Trophoblast cell (in vitro differentiated cells and primary cell): ENCODE measurements around the gene CAPZB.

Experiments used
- DNase-seq, 2 donors: peaks; one replicate each; pipeline ENCODE4 v3.0.0-alpha.2; 2016
- H2AFZ ChIP-seq: 2 replicates; pipeline ENCODE4 v1.6.1; 2013; ENCODE audit warnings: low read length, moderate library complexity, mild to moderate bottlenecking; ENCODE audit not compliant: insufficient read depth, poor library complexity
- H2AK5ac ChIP-seq: 2 replicates; pipeline ENCODE4 v1.6.1; 2013; ENCODE audit warnings: mild to moderate bottlenecking, low read length
- H2BK120ac ChIP-seq: 2 replicates; pipeline ENCODE4 v1.6.1; 2013; ENCODE audit warnings: low read length, mild to moderate bottlenecking, moderate library complexity; ENCODE audit not compliant: insufficient read depth, poor library complexity
- H2BK12ac ChIP-seq: 2 replicates; pipeline ENCODE4 v1.6.1; 2013; ENCODE audit warnings: mild to moderate bottlenecking, low read length, moderate library complexity
- H2BK5ac ChIP-seq: 2 replicates; pipeline ENCODE4 v1.6.1; 2013; ENCODE audit warnings: low read length, low read depth, moderate library complexity, mild to moderate bottlenecking; ENCODE audit not compliant: poor library complexity
- H3K14ac ChIP-seq: 2 replicates; pipeline ENCODE4 v1.6.1; 2013; ENCODE audit warnings: mild to moderate bottlenecking, low read length
- H3K18ac ChIP-seq: 2 replicates; pipeline ENCODE4 v1.6.1; 2013; ENCODE audit warnings: mild to moderate bottlenecking, low read length
- H3K23ac ChIP-seq: 2 replicates; pipeline ENCODE4 v1.6.1; 2013; ENCODE audit warnings: low read length
- H3K27ac ChIP-seq: 2 replicates; pipeline ENCODE4 v1.5.1; 2013; ENCODE audit warnings: low read depth, mild to moderate bottlenecking, inconsistent platforms, low read length, moderate library complexity
- H3K27me3 ChIP-seq: 2 replicates; pipeline ENCODE4 v1.6.1; 2013; ENCODE audit warnings: inconsistent platforms, mild to moderate bottlenecking, low read length, moderate library complexity; ENCODE audit not compliant: insufficient read depth
- H3K36me3 ChIP-seq, 2 experiments: 1 replicate in 1 of 2; 2 replicates in 1 of 2; pipeline ENCODE4 v1.6.1; 2013; ENCODE audit warnings: low read length in 2 of 2, mild to moderate bottlenecking in 2 of 2, moderate library complexity in 1 of 2; ENCODE audit not compliant: insufficient read depth in 2 of 2, control insufficient read depth in 1 of 2
- H3K4ac ChIP-seq: 2 replicates; pipeline ENCODE4 v1.6.1; 2013; ENCODE audit warnings: low read depth, mild to moderate bottlenecking, low read length, moderate library complexity
- H3K4me1 ChIP-seq, 2 experiments: 1 replicate in 1 of 2; 2 replicates in 1 of 2; pipeline ENCODE4 v1.6.1; 2013; ENCODE audit warnings: low read length in 2 of 2, mild to moderate bottlenecking in 2 of 2, moderate library complexity in 1 of 2; ENCODE audit not compliant: insufficient read depth in 2 of 2, control insufficient read depth in 1 of 2
- H3K4me2 ChIP-seq: 2 replicates; pipeline ENCODE4 v1.6.1; 2013; ENCODE audit warnings: inconsistent platforms, mild to moderate bottlenecking, low read length, moderate library complexity
- H3K4me3 ChIP-seq: 2 replicates; pipeline ENCODE4 v1.5.1; 2013; ENCODE audit warnings: mild to moderate bottlenecking, low read depth, low read length, inconsistent platforms
- H3K79me1 ChIP-seq: one replicate; pipeline ENCODE4 v1.6.1; 2013; ENCODE audit warnings: low read length
- H3K79me2 ChIP-seq: 2 replicates; pipeline ENCODE4 v1.6.1; 2013; ENCODE audit warnings: low read length, mild to moderate bottlenecking; ENCODE audit not compliant: control insufficient read depth, insufficient read depth, poor library complexity
- H3K9ac ChIP-seq: 2 replicates; pipeline ENCODE4 v1.6.1; 2013; ENCODE audit warnings: mild to moderate bottlenecking, low read length
- H3K9me3 ChIP-seq: 2 replicates; pipeline ENCODE4 v1.6.1; 2013; ENCODE audit warnings: low read depth, mild to moderate bottlenecking, control low read depth, inconsistent platforms, low read length; ENCODE audit not compliant: insufficient read depth
- H4K12ac ChIP-seq: 2 replicates; pipeline ENCODE4 v1.6.1; 2013; ENCODE audit warnings: low read depth, mild to moderate bottlenecking, low read length, moderate library complexity
- H4K8ac ChIP-seq: 2 replicates; pipeline ENCODE4 v1.6.1; 2013; ENCODE audit warnings: low read depth, mild to moderate bottlenecking, low read length, moderate library complexity
- H4K91ac ChIP-seq: one replicate; pipeline ENCODE4 v1.6.1; 2013; ENCODE audit warnings: low read depth, mild to moderate bottlenecking, low read length, moderate library complexity
- WGBS: extraction: QIAGEN DNeasy Blood & Tissue Kit; methylation state at CpG from one replicate; pipeline ENCODE4 v1.1.7; 2013; ENCODE audit warnings: missing lambda C conversion rate; ENCODE audit not compliant: insufficient read length, insufficient coverage; ENCODE audit errors: extremely low coverage; 5-methylcytosine and 5-hydroxymethylcytosine counted together

Gene CAPZB

GRCh38 chr1:19317126-19317910 is 168.0 kb downstream of the CAPZB start:
- Histone ChIP-seq H2BK12ac (no peak overlapping the region), H3K4me3 (no peak overlapping the region), H3K4me2 (no peak overlapping the region), H4K12ac (peak overlapping the region; percentile 7), H2AFZ (no peak overlapping the region), H2AK5ac (no peak overlapping the region), H3K79me1 (peaks cover 6% of the 10 kb centered on the region), H2BK5ac (no peak overlapping the region), H3K36me3 (peaks cover 30 to 31% of the 10 kb centered on the region in 2 experiments), H3K27me3 (no peaks in the 10 kb centered on the region), H3K4me1 (peaks cover 21 to 25% of the 10 kb centered on the region in 2 experiments), H2BK120ac (no peak overlapping the region), H3K4ac (no peak overlapping the region), H3K27ac (no peak overlapping the region), H3K79me2 (peaks cover 6% of the 10 kb centered on the region), H4K8ac (no peak overlapping the region), H3K18ac (no peak overlapping the region), H3K9ac (no peak overlapping the region), H3K14ac (no peak overlapping the region), H3K9me3 (no peaks in the 10 kb centered on the region), H3K23ac (no peak overlapping the region), H4K91ac (no peak overlapping the region)
- WGBS: no CpG with 5 or more reads among the region's 13 CpGs
- DNase-seq: no peak

GRCh38 chr1:19315378-19316198 is 169.8 kb downstream of the CAPZB start:
- no CpG with 5 or more reads among the region's 17 CpGs for WGBS
- DNase-seq: no peak
- Histone ChIP-seq H3K27me3 (no peaks in the 10 kb centered on the region), H4K12ac (no peak overlapping the region), H3K4me1 (peaks cover 29 to 33% of the 10 kb centered on the region in 2 experiments), H2AK5ac (no peak overlapping the region), H3K14ac (no peak overlapping the region), H3K9ac (no peak overlapping the region), H2BK120ac (no peak overlapping the region), H3K79me1 (peaks cover 16% of the 10 kb centered on the region), H3K18ac (no peak overlapping the region), H3K9me3 (no peaks in the 10 kb centered on the region), H2BK5ac (no peak overlapping the region), H3K36me3 (peaks cover 24 to 25% of the 10 kb centered on the region in 2 experiments), H2AFZ (no peak overlapping the region), H3K4me2 (no peak overlapping the region), H3K23ac (no peak overlapping the region), H3K79me2 (peaks cover 15% of the 10 kb centered on the region), H4K8ac (no peak overlapping the region), H2BK12ac (no peak overlapping the region), H4K91ac (no peak overlapping the region), H3K4ac (no peak overlapping the region), H3K27ac (no peak overlapping the region), H3K4me3 (no peak overlapping the region)

- H2BK120ac ChIP-seq: no peak overlapping the region
- no CpG with 5 or more reads among the region's 10 CpGs for WGBS
Measured at GRCh38 chr1:19313961-19314882, 171.1 kb downstream of the CAPZB start.

GRCh38 chr1:19313636-19313959 is 171.7 kb downstream of the CAPZB start:
- peaks cover 30 to 34% of the 10 kb centered on the region in 2 experiments for H3K4me1 ChIP-seq
- no peak overlapping the region for H2BK12ac ChIP-seq
- WGBS: no CpG with 5 or more reads among the region's 4 CpGs
- H2AK5ac ChIP-seq: no peak overlapping the region
- no peak overlapping the region for H2AFZ ChIP-seq
- peaks cover 16% of the 10 kb centered on the region for H3K79me1 ChIP-seq
- no peak overlapping the region for H3K14ac ChIP-seq
- H2BK5ac ChIP-seq: no peak overlapping the region
- H3K18ac ChIP-seq: no peak overlapping the region
- no peak overlapping the region for H3K4me3 ChIP-seq
- no peak overlapping the region for H3K27ac ChIP-seq
- no peak overlapping the region for H4K8ac ChIP-seq
- no peak overlapping the region for H3K23ac ChIP-seq
- no peak overlapping the region for H3K4ac ChIP-seq
- no peak overlapping the region for H4K12ac ChIP-seq
- H4K91ac ChIP-seq: no peak overlapping the region
- no peak overlapping the region for H3K9ac ChIP-seq
- H3K27me3 ChIP-seq: no peaks in the 10 kb centered on the region
- no peaks in the 10 kb centered on the region for H3K9me3 ChIP-seq
- H3K4me2 ChIP-seq: no peak overlapping the region
- DNase-seq: no peak
- H3K36me3 ChIP-seq: peaks cover 22 to 24% of the 10 kb centered on the region in 2 experiments
- H2BK120ac ChIP-seq: no peak overlapping the region
- H3K79me2 ChIP-seq: peaks cover 15% of the 10 kb centered on the region

More at GRCh38 chr1:19313961-19314882, 171.1 kb downstream of the CAPZB start:
- Histone ChIP-seq H3K36me3 (peaks cover 24 to 25% of the 10 kb centered on the region in 2 experiments), H3K18ac (peak overlapping the region; percentile 54), H3K27ac (no peak overlapping the region), H4K12ac (no peak overlapping the region), H4K8ac (no peak overlapping the region), H2BK12ac (no peak overlapping the region), H3K4me2 (no peak overlapping the region), H3K4me3 (no peak overlapping the region), H3K79me2 (peaks cover 15% of the 10 kb centered on the region), H3K9ac (no peak overlapping the region), H3K9me3 (no peaks in the 10 kb centered on the region), H3K23ac (no peak overlapping the region), H2BK5ac (no peak overlapping the region), H3K27me3 (no peaks in the 10 kb centered on the region), H3K4me1 (peaks cover 30 to 34% of the 10 kb centered on the region in 2 experiments), H3K79me1 (peaks cover 16% of the 10 kb centered on the region), H3K14ac (no peak overlapping the region), H3K4ac (peak overlapping the region; percentile 19), H2AK5ac (peak overlapping the region; percentile 7), H2AFZ (no peak overlapping the region), H4K91ac (no peak overlapping the region)
- DNase-seq: no peak
